Activated naive CD8-positive, alpha-beta T cell (primary cell): ENCODE data around the gene CTNNA2.
"Not testable (repeated sequence)": the region's sequence is repeated elsewhere in the genome, so short reads cannot be mapped to it uniquely, and the experiment has no call there.

Source experiments
- H3K27ac Mint-ChIP-seq: one replicate; pipeline ENCODE4 v1.8.0; 2021; ENCODE audit warnings: mixed read lengths
- H3K27me3 Mint-ChIP-seq: one replicate; pipeline ENCODE4 v1.8.0; 2021; ENCODE audit warnings: mixed read lengths
- H3K36me3 Mint-ChIP-seq: one replicate; pipeline ENCODE4 v1.8.0; 2021; ENCODE audit warnings: mixed read lengths
- H3K4me1 Mint-ChIP-seq: one replicate; pipeline ENCODE4 v1.8.0; 2021; ENCODE audit warnings: low read depth, mixed read lengths
- H3K4me3 Mint-ChIP-seq: one replicate; pipeline ENCODE4 v1.8.0; 2021; ENCODE audit warnings: mild to moderate bottlenecking, mixed read lengths
- H3K9me3 Mint-ChIP-seq: one replicate; pipeline ENCODE4 v1.8.0; 2021; ENCODE audit warnings: low read depth, mixed read lengths

The CTNNA2 gene

DNA sequence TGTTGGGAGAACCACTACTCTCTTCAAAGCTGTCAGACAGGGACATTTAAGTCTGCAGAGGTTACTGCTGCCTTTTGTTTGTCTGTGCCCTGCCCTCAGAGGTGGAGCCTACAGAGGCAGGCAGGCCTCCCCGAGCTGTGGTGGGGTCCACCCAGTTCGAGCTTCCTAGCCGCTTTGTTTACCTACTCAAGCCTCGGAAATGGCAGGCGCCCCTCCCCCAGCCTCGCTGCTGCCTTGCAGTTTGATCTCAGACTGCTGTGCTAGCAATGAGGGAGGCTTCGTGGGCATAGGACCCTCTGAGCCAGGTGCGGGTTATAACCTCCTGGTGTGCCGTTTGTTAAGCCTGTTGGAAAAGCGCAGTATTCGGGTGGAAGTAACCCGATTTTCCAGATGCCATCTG lies 585.7 kb downstream of the CTNNA2 start:
- H3K4me3 Mint-ChIP-seq, H3K27ac Mint-ChIP-seq, H3K36me3 Mint-ChIP-seq, H3K9me3 Mint-ChIP-seq, H3K4me1 Mint-ChIP-seq, H3K27me3 Mint-ChIP-seq: not testable (repeated sequence)

DNA sequence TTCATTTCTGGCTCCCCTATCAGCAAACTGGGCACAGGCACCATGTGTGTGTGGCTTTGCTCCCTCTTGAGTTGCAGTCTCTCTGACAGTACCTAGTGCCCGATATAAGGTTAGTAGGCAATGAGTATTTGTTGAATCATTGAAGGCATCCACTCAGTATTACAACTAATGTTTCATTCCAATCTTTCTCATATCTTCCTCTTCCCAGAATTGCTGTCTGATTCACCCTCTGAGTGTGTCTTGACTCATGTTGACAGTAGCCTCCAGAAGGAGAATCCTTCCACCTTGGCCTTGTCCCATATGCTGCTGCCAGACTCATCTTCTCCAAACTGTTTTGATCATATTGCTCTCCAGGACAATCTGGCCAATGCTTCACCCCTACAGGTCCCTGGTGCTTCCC lies 589.2 kb downstream of the CTNNA2 start:
- H3K27ac Mint-ChIP-seq = no peak overlapping the region
- no peaks in the 10 kb centered on the region for H3K27me3 Mint-ChIP-seq
- no peaks in the 10 kb centered on the region for H3K4me1 Mint-ChIP-seq
- H3K9me3 Mint-ChIP-seq = no peaks in the 10 kb centered on the region
- no peak overlapping the region for H3K4me3 Mint-ChIP-seq
- no peaks in the 10 kb centered on the region for H3K36me3 Mint-ChIP-seq

DNA sequence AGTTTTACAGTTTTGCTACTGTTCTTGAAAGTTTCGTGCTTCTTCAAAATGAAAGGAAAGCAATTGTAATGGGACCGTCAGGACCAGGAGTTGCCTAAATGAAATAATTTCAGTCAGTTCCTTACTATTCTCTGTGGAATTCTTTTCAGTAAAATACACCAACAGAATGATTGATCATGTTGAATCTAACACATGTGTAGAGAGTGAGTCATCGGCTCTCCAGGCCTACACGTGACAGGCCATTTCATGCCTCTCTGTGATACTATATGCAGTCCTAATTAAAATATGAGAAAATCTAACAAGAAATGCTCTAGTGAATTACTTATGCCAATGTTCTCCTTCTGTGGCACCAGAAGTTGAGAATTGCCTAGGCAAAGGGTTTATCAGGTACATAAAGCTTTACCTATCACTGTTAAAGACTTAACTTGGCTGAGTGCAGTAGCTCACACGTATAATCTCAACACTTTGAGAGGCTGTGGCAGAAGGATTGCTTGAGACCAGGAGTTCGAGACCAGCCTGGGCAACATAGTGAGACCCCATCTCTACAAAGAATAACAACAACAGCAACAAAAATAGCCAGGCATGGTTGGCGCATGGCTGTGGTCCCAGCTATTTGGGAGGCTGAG lies 592.3 kb downstream of the CTNNA2 start:
- Mint-ChIP-seq H3K27ac (no peak overlapping the region), H3K4me3 (no peak overlapping the region), H3K36me3 (no peaks in the 10 kb centered on the region)

DNA sequence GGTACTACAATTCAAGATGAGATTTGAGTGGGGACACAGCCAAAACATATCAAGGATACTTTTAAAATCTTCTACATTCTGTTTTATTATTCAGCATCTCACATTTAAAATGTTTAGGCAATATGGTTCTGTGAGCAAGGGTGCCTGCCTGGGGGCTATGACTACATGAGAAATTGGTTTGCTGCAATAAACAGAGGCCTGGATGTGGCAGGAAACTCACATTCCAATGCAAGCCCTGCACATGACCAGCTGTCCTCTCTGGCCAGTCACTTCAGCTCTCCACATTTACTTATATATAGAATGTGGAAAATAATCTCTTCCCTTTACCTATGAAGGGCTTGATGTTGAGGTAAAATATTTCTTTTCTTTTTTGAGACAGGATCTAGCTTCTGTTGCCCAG lies 598.3 kb downstream of the CTNNA2 start:
- H3K27me3 Mint-ChIP-seq = no peaks in the 10 kb centered on the region
- peaks cover 9% of the 10 kb centered on the region for H3K9me3 Mint-ChIP-seq
- H3K4me3 Mint-ChIP-seq = no peak overlapping the region
- H3K4me1 Mint-ChIP-seq = no peaks in the 10 kb centered on the region
- no peaks in the 10 kb centered on the region for H3K36me3 Mint-ChIP-seq
- no peak overlapping the region for H3K27ac Mint-ChIP-seq

More for the DNA sequence above, 592.3 kb downstream of the CTNNA2 start:
- Mint-ChIP-seq H3K9me3 (peaks cover 4% of the 10 kb centered on the region), H3K4me1 (no peaks in the 10 kb centered on the region), H3K27me3 (no peaks in the 10 kb centered on the region)

DNA sequence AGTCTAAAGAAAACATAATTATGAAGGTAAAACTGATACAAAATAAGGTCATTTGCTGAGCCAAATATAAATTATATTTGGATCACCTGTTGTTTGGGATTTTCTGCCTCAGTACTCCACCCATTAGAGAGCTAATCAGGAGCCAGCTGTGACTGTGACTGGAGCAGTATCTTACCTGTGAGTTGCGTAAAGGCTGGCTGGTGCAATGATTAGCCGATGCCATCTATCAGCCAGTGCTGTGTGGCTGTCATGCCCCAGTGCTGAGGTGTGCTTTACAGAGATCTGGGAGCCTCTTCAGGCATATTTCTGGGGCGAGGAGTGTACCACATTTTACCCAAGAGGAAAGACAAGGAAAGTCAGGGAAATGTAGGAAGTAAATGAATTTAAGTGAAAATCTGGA lies 599.9 kb downstream of the CTNNA2 start:
- Mint-ChIP-seq H3K36me3 (no peaks in the 10 kb centered on the region), H3K4me3 (no peak overlapping the region), H3K4me1 (no peaks in the 10 kb centered on the region), H3K9me3 (peaks cover 9% of the 10 kb centered on the region), H3K27me3 (no peaks in the 10 kb centered on the region), H3K27ac (no peak overlapping the region)

DNA sequence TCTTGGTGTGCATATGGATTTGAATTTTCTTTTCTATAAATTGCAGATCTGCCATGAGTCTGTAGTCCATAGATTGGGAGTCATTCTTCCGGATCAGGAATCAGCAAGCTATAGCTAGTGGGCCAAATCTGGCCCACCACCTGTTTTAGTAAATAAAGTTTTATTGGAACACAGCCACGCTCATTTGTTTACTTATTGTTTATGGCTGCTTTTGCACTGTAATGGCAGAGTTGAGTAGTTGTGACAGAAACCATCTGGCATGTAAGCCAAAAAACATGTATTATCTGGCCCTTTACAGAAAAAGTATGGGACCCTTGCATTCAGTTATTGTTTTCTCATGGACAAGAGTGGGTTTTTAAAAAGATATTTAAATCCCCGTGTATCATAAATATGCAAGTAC lies 600.5 kb downstream of the CTNNA2 start:
- Mint-ChIP-seq H3K4me1 (no peaks in the 10 kb centered on the region), H3K9me3 (peaks cover 9% of the 10 kb centered on the region)

DNA sequence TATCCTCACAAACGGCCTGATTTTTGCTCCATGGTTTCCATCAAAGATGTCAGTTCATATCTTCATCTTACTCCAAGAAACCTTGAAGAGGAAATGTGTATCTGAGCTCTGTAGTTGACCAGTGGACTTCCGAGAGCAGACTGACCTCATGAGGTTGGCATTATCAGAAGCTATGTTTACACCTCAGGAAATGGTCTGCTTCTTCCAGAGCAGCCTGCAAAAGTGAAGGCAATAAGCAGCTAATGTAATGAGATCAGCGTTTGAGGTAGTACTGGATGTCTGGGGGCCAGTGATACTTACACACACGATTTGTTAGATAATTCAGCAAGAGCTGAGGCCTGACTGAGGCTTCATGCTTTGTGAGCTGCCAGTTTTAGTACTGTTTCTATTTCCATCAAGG lies 602.0 kb downstream of the CTNNA2 start:
- no peaks in the 10 kb centered on the region for H3K4me1 Mint-ChIP-seq
- peaks cover 6% of the 10 kb centered on the region for H3K9me3 Mint-ChIP-seq
- no peak overlapping the region for H3K4me3 Mint-ChIP-seq
- H3K27ac Mint-ChIP-seq = no peak overlapping the region
- no peaks in the 10 kb centered on the region for H3K27me3 Mint-ChIP-seq
- H3K36me3 Mint-ChIP-seq = no peaks in the 10 kb centered on the region

More for the DNA sequence above, 600.5 kb downstream of the CTNNA2 start:
- Mint-ChIP-seq H3K36me3 (no peaks in the 10 kb centered on the region), H3K27ac (no peak overlapping the region), H3K4me3 (no peak overlapping the region), H3K27me3 (no peaks in the 10 kb centered on the region)

DNA sequence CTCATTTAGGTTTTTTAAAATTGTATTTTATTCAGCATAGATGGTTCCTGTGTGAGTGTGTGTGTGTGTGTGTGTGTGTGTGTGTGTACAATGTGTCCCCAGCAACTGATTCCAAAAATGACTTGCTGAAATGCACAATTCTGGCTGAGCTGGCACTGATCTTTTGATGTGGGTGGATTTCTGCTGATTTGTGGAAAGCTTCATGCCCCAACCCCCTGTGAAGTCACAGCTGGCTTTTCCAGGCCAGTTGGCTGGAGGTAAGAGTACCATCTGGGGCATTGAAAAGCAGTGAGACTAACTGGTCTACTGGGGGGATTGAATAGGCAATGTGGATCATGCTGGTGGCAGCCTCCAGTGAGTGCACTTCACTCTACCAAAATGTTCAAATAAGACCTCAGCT lies 604.5 kb downstream of the CTNNA2 start:
- Mint-ChIP-seq H3K9me3 (no peaks in the 10 kb centered on the region), H3K27me3 (no peaks in the 10 kb centered on the region), H3K4me3 (no peak overlapping the region), H3K36me3 (no peaks in the 10 kb centered on the region), H3K4me1 (no peaks in the 10 kb centered on the region), H3K27ac (no peak overlapping the region)

DNA sequence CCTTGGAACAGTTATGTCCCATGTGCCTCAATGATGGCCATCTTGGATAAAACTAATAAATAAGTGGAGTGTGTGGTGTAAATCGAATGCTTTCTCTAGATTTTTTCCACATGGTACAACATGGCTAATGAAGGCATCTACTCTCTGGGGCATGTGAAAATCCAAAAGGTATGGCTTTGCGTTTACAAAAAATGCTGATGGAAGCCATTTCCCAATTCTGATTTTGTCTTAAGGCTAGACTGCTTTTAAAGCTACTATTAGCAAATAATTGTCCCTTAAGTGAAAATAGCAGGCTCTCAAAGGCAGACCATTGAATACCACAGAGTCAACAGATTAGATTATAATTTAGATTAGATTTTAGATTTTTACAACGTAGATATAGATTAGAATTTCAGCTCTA lies 608.0 kb downstream of the CTNNA2 start:
- Mint-ChIP-seq H3K27ac (no peak overlapping the region), H3K36me3 (no peaks in the 10 kb centered on the region), H3K27me3 (no peaks in the 10 kb centered on the region), H3K4me3 (no peak overlapping the region), H3K4me1 (no peaks in the 10 kb centered on the region), H3K9me3 (no peaks in the 10 kb centered on the region)

DNA sequence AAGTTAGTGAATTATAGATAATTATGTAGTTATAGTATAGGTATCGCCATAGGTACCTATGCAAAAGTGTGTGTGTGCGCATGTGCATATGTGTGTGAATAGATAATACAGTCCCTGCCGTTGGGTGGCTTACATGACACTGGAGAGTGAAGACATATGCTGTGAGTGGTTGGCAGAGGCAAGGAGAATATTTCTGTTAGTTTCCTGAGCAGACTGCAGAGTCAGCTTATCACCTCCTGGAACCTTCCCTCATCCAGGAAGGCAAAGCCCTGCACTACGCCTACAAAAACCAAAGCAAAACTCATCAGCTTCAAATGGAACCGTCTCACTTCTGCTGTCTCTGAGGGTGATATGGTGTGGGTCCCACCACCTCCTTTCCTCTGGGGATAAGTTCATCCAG lies 609.8 kb downstream of the CTNNA2 start:
- H3K9me3 Mint-ChIP-seq = no peaks in the 10 kb centered on the region
- no peaks in the 10 kb centered on the region for H3K27me3 Mint-ChIP-seq
- no peak overlapping the region for H3K4me3 Mint-ChIP-seq
- H3K4me1 Mint-ChIP-seq = no peaks in the 10 kb centered on the region
- no peak overlapping the region for H3K27ac Mint-ChIP-seq
- H3K36me3 Mint-ChIP-seq = no peaks in the 10 kb centered on the region

DNA sequence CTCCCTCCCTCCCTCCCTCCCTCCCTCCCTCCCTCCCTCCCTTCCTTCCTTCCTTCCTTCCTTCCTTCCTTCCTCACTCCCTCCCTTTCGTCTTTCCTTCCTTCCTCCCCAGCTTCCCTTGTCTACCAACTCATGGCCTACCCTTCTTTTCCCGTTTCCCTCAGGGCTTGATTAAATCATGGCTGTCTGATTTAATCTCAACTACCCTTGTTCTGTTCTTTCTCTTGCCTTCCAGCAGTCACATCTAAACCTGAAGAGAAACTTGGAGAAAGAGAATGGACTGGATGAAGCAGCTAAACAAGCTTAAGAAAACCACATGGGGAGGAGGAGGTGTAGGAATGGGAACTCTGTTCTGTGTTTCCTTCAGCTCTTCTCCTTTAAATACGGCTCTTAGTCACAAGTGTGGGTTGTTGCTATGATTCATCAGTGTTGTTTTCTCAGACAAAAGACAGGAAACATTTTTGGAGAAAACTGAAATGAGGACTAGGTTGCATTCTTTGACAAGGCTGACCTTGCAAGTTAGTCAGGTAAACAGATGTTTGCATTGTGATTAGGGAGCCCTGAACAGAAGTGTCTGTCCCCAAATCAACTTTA lies 613.8 kb downstream of the CTNNA2 start:
- no peak overlapping the region for H3K27ac Mint-ChIP-seq
- no peaks in the 10 kb centered on the region for H3K4me1 Mint-ChIP-seq
- no peaks in the 10 kb centered on the region for H3K9me3 Mint-ChIP-seq
- no peak overlapping the region for H3K4me3 Mint-ChIP-seq
- H3K27me3 Mint-ChIP-seq = peaks cover 2% of the 10 kb centered on the region
- H3K36me3 Mint-ChIP-seq = no peaks in the 10 kb centered on the region

DNA sequence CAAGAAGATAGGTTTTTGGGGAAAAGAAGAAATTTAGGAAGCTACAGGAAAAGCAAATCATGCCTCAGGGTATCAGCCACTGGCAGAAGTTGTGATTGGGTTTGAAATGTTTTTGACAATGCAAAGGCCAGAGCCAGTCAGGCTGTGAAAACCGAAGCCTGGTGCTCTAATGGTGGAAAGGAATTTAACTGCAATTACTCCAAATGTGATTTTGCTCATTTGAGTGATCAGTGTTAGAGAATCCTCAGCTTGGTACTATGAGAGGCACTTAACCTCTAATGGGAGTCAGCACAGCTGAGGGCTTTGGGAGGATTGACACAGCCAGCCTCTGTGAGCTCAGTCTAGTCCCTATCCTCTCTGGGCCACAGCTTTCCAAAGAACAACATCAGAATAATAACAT lies 615.2 kb downstream of the CTNNA2 start:
- H3K36me3 Mint-ChIP-seq = no peaks in the 10 kb centered on the region
- peaks cover 2% of the 10 kb centered on the region for H3K27me3 Mint-ChIP-seq
- no peak overlapping the region for H3K27ac Mint-ChIP-seq
- no peaks in the 10 kb centered on the region for H3K9me3 Mint-ChIP-seq
- H3K4me3 Mint-ChIP-seq = no peak overlapping the region
- no peaks in the 10 kb centered on the region for H3K4me1 Mint-ChIP-seq

DNA sequence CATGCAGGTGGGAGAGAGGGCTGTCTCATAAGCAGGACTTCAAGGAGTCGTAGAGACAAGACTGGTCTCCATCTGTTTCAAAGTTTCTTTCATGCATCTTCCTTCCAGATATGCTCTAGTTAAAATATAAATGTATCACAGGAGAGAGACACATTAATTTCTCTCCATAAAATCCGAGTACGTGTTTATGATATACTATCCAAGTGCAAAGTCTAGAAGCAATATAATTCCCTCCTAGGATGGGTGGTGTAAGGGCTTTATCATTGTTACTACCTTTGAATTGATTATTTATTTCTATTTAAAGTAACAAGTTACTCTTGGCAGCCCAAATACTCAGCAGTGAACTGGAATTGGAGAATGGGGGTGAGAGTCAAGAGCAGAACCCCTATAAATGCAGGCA lies 619.4 kb downstream of the CTNNA2 start:
- no peaks in the 10 kb centered on the region for H3K4me1 Mint-ChIP-seq
- H3K27ac Mint-ChIP-seq = no peak overlapping the region
- no peaks in the 10 kb centered on the region for H3K36me3 Mint-ChIP-seq
- peaks cover 2% of the 10 kb centered on the region for H3K27me3 Mint-ChIP-seq
- H3K9me3 Mint-ChIP-seq = peaks cover 4% of the 10 kb centered on the region
- H3K4me3 Mint-ChIP-seq = no peak overlapping the region

DNA sequence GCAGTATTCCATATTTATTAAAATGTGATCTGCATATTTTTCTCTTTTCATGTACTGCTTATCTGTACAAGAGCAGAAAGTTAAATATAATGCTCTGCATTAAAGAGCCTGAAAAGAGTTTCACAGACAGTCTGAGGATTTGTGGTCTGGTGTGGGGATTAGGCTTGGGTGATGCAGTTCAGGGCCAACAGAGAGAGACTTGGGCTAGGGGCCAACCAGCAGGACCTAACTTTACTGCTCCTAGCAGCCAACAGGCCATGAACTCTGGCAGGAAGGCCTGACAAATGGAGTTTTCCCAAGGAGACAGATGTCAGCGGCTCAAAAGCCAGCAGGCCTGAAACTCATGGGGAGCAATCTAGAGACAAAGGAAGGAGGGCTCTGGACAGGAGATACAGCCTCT lies 622.1 kb downstream of the CTNNA2 start:
- Mint-ChIP-seq H3K4me3 (no peak overlapping the region), H3K27ac (no peak overlapping the region)

DNA sequence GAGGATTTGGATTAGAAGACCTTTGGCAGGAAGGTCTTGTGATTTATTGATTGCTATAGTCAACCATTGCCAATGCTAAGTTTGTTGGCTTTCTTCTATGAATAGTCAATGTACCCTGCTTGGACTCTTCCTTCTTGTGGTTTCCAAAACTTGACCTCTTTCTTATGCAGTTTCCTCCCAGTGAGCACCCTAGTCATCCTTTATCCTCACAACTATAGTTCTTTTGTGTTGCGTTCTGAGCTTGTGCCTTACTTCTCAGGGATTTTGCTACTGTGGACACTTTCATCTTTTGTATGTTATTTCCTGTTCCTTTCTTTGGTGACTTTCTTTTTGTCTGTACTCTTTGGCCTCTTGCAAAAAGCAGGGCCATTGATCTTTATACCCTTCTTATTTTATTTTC lies 623.5 kb downstream of the CTNNA2 start:
- Mint-ChIP-seq H3K4me1 (no peaks in the 10 kb centered on the region), H3K27me3 (no peaks in the 10 kb centered on the region), H3K9me3 (peaks cover 4% of the 10 kb centered on the region), H3K27ac (no peak overlapping the region), H3K4me3 (no peak overlapping the region), H3K36me3 (no peaks in the 10 kb centered on the region)

More for the DNA sequence above, 622.1 kb downstream of the CTNNA2 start:
- Mint-ChIP-seq H3K9me3 (peaks cover 4% of the 10 kb centered on the region), H3K27me3 (peaks cover 2% of the 10 kb centered on the region), H3K36me3 (no peaks in the 10 kb centered on the region), H3K4me1 (no peaks in the 10 kb centered on the region)

DNA sequence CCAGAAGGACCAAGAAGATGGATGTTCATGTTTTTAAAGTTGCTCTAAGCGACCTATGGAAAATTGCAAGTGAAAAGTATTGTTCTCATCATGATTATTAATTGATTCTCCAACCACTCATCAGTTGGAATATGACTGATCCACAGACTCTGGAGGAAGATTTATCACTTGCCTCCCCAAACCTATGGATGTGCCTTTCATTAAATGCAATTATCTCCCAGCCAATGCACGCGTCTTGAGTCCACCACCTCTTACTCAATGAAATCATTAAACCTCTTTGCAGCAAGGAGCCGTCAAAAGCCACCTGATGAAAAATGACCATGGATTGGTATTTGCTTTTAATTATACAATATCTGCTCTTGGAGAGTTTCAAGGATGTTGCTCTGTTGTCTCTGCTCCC lies 626.1 kb downstream of the CTNNA2 start:
- no peaks in the 10 kb centered on the region for H3K4me1 Mint-ChIP-seq
- peaks cover 4% of the 10 kb centered on the region for H3K9me3 Mint-ChIP-seq
- no peak overlapping the region for H3K27ac Mint-ChIP-seq
- H3K27me3 Mint-ChIP-seq = no peaks in the 10 kb centered on the region
- no peaks in the 10 kb centered on the region for H3K36me3 Mint-ChIP-seq
- no peak overlapping the region for H3K4me3 Mint-ChIP-seq
